GM21723 (cell line): ENCODE data around the gene GNG7.
"Not testable (repeated sequence)": the region's sequence is repeated elsewhere in the genome, so short reads cannot be mapped to it uniquely, and the experiment has no call there.

Experiments
- ATAC-seq: cut with Tn5 transposase; IDR thresholded peaks from one replicate; pipeline ENCODE4 v1.9.1; 2021; ENCODE audit warnings: mild to moderate bottlenecking, moderate library complexity; ENCODE audit not compliant: unreplicated experiment

GNG7 gene

GRCh38 chr19:2543072-2543462 is 159.4 kb downstream of the GNG7 start:
- not testable (repeated sequence) for ATAC-seq

GRCh38 chr19:2542341-2543069 is 160.0 kb downstream of the GNG7 start:
- ATAC-seq: no peak

DNA sequence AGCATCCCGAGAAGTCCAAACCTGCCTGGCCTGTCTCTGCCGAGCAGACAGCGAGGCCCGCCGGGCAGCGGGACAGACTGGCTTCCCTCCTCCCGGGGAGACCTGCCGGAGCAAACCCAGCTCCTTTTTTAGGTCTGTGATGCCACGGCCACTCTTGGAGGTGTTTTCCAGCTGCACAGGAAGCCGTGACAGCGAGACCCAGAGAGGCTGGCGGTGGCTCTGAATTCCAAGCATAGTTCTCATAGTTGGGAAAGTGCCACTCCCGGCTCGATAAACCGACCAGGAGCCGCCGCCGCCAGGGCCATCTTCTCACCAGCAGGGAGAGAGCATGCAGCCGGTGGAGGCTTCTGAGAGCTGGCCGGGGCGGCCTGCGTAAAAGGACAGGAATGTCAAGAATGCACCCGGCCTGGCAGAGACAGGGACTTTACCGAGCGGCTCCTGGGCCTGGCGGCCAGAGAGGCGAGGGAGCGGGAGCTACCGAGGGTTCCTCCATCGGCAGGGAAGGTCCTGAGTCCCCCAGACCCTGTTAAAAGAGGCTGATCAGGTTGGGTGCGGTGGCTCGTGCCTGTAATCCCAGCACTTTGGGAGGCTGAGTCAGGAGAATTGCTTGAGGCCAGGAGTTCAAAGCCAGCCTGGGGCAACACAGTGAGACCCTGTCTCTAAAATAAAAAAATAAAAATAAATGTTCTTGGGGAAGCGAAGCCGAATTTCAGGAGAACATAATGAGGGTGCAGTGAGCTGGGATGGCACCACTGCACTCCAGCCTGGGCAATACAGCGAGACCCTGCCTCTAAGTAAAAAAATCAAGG is 161.6 kb downstream of the GNG7 start:
- no peak for ATAC-seq

GRCh38 chr19:2540251-2540645 is 162.2 kb downstream of the GNG7 start:
- ATAC-seq: no peak

- no peak for ATAC-seq
Measured at GRCh38 chr19:2538096-2538757, 164.3 kb downstream of the GNG7 start.

DNA sequence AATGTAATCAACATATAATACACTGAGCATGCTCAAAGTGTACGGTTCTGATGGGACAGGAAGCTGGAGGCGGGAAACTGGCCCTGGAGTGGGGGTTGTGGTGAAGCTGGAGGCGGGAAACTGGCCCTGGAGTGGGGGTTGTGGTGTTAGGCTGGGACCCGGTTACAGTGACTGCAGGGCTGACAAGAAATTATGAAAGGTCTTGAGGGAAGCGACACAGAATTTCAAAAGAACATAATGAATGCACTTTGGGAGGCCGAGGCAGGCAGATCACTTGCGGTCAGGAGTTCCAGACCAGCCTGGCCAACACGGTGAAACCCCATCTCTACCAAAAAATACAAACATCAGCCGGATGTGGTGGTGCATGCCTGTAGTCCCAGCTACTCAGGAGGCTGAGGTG is 164.9 kb downstream of the GNG7 start:
- ATAC-seq: not testable (repeated sequence)

GRCh38 chr19:2536461-2536860 is 166.0 kb downstream of the GNG7 start:
- no peak for ATAC-seq

- no peak for ATAC-seq
Measured at GRCh38 chr19:2534423-2535013, 168.0 kb downstream of the GNG7 start.

DNA sequence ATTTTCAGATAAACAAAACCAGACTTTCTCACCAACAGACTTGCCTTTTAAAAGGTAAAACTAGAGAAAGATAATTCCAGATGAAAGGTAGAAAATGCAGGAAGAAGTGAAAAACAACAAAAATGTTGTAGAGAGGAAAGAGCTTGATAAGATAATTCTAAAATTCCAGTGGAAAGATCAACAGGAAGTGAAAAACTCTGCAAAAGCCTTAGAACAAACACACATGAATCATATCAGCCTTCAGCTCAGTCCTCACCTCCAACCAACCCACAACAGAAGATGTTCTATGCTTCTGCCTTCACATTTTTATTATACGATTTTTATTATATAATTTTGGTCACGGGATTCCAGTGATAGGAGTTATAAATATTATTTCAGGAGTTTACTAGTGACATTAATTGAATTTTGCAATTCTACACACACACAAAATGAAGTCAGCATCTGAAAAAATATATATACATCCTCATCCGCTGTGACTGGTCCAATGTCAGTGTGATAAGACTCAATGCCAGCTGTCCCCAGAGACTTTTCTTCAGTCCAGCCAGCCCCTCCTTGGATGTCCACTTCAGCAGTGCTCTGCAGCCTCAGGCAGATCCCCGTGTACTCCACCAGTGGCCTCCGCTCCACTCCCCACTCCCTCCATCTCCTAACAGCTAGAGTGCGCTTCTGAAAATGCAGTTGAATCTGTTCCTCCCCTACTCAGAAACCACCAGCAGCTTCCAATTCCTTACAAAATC is 168.6 kb downstream of the GNG7 start:
- ATAC-seq: no peak

GRCh38 chr19:2533072-2533425 is 169.4 kb downstream of the GNG7 start:
- ATAC-seq: no peak

DNA sequence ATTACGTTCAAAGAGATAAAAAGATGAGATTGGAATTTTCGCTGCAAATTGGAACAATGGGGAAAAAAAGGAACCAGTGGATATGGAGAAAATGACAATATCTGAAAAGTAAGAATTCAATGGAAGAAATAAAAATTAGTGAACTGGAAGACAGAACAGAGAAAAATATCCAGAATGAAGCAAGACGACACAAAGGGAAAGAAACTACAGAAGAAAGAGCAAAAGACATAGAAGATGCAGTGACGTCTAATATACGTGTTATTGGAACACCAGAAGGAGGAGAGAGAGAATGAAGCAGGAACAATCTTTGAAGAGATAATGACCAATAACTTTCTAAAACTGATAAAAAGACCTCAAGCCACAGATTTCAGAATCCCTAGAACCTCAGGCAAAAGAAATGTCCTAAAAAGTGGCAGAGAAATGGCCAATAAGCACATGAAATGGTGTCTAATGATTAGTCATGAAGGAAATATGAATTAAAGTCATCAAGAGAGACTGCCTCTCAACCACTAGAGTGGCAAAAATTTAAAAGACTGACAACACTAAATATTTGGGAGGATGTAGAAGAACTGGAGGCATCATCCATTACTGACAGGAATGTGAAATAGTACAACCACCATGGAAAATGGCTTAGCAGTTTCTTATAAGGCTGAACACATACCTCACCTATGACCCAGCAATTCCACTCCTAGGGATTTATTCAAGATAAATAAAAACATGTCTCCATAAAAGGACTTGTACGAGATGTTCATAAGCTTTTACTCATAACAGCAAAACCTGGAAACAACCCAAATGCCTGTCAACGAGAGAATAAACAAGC is 170.0 kb downstream of the GNG7 start:
- ATAC-seq: no peak

- not testable (repeated sequence) for ATAC-seq
Measured at GRCh38 chr19:2529942-2530341, 172.6 kb downstream of the GNG7 start.

DNA sequence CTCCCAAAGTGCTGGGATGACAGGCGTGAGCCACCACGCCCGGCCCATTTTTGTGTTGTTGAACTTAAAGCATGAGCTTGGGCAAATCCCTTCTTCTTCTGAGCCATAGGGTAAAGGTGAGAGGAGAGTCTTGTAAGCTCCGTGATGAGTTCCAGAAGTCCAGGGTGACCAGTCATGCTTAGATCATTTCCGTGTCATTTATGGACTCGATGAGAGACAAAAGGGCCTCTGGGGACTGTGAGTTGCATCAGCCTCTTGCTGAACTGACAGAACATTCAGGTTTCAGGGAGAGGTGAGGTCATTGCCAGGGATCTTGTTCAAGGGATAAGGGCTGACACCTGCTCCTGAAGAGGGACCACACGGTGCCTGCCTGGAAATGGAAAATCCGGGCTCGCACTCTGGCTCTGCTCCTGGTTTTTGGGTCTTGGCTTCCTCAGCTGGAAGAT is 173.0 kb downstream of the GNG7 start:
- ATAC-seq: no peak

DNA sequence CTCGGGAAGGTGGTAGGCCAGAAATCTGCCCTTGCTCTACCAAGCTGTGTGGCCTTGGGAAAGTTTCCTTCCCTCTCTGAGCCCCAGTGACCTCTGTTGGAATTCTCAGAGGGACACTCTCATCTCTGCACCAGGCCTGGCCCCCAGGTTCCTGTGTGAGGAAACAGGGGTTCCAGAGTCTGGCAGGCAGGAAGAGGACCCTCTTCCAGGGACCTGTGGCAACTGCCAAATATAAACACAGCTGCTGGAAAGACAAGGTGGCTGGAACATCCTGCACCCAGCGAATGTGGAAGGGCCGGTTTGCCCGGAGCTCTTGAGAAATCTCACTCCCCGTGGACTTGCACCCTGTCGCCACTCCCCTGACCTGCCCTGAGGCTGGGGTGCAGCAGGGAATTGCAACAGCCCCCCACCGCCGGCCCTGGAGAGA is 173.8 kb downstream of the GNG7 start:
- no peak for ATAC-seq

DNA sequence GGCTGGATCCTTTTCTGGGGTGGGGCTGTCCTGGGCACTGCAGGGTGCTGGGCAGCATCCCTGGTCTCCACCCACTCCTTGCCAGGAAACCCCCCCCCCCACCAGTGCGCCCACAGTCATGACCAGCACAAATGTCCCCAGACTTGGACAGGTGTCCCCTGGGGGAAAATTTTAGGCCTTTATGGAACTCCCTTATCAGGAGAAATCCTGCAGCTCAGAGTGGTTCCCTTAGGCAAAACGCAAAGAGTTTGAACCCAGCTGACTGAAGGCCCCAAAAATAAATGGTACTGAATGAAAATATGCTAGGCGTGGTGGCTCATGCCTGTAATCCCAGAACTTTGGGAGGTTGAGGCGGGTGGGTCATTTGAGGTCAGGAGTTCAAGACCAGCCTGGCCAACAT is 174.8 kb downstream of the GNG7 start:
- no peak for ATAC-seq

- ATAC-seq: no peak
Measured at GRCh38 chr19:2527171-2527570, 175.3 kb downstream of the GNG7 start.

- no peak for ATAC-seq
Measured at GRCh38 chr19:2524840-2525723, 177.4 kb downstream of the GNG7 start.

DNA sequence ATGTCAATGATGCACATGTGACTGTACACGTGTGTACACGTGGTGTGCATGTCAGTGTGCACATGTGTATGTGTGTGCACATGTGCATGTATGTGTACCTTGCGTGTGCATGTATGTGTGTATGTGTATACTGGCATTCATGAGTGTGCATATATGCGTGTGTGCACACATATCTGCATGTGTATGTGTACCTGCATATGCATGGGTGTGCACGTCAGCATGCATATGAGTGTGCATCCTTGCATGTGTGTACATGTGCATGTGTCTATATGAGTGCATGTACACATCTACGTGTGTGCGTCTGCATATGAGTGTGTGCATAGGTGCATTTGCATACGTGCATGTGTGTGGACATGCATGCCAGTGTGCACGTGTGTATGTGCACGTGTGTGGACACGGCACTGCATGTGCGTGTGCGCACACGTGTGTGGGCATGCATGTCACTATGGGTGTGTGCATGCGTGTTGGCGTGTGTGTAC is 178.1 kb downstream of the GNG7 start:
- ATAC-seq: no peak
